Upper lobe of left lung (tissue), 6 donors: ENCODE results near the gene B3GNT8. TPM values are rescaled to one million over a fixed set of nuclear protein-coding genes. Genes with fewer than 3 reads are reported as not detected.

Experiments
- ATAC-seq, 2 donors: fragments of 200-7000 bp; cut with Tn5 transposase; one replicate each; pipeline ENCODE4 v1.9.1; 2022; ENCODE audit warnings: mild to moderate bottlenecking in 2 of 2, moderate library complexity in 2 of 2; ENCODE audit not compliant: low FRiP score in 2 of 2
- DNase-seq, 2 donors: peaks; one replicate each; pipeline ENCODE4 v3.0.0-alpha.2; 2019 to 2020
- H3K27ac ChIP-seq, 4 donors: fragments of 200-600 bp; sonication (generic); one replicate each; pipeline ENCODE4 v1.5.1; 2016 to 2019
- H3K27me3 ChIP-seq, 4 donors: fragments of 200-600 bp; sonication (generic); one replicate each; pipeline ENCODE4 v1.5.1; 2017 to 2019
- H3K36me3 ChIP-seq, 4 donors: fragments of 200-600 bp; sonication (generic); one replicate each; pipeline ENCODE4 v1.5.1; 2016 to 2019
- H3K4me1 ChIP-seq, 4 donors: fragments of 200-600 bp; sonication (generic); one replicate each; pipeline ENCODE4 v1.5.1; 2018 to 2019
- H3K4me3 ChIP-seq, 4 donors: fragments of 200-600 bp; sonication (generic); one replicate each; pipeline ENCODE4 v1.5.1; 2017 to 2019; ENCODE audit warnings: mild to moderate bottlenecking in 2 of 4, moderate library complexity in 1 of 4
- H3K9me3 ChIP-seq, 4 donors: fragments of 200-600 bp; sonication (generic); one replicate each; pipeline ENCODE4 v1.5.1; 2018 to 2019
- EP300 ChIP-seq, 4 donors: sonication (generic); formaldehyde crosslinking; IDR thresholded peaks; one replicate each; pipeline ENCODE4 v1.5.1; 2017; ENCODE audit warnings: antibody characterized with exemption in 4 of 4, control low read depth in 2 of 4
- POLR2A ChIP-seq, 4 donors: fragments of 450-650 bp; IDR thresholded peaks; one replicate each; pipeline ENCODE4 v1.5.1; 2016 to 2017; ENCODE audit warnings: antibody characterized with exemption in 4 of 4, mild to moderate bottlenecking in 2 of 4
- POLR2AphosphoS5 ChIP-seq, 2 donors: sonication (generic); formaldehyde crosslinking; IDR thresholded peaks; one replicate each; pipeline ENCODE4 v1.5.1; 2017; ENCODE audit warnings: antibody characterized with exemption in 2 of 2
- WGBS, 2 donors: methylation state at CpG; one replicate each; pipeline ENCODE4 v1.1.5; 2017 to 2018; 5-methylcytosine and 5-hydroxymethylcytosine counted together
- total RNA-seq, 6 donors: library from RNA; depleted of rRNA in 4 of 6; stranded (reverse); fragments of >200 nt in 4 of 6; gene quantifications; one replicate each; pipeline versions ENCODE4 v1.1.0 to v1.2.1, GENCODE V29; 2016 to 2021
- TF ChIP-seq, protein P1 (sequence below), 6 experiments: fragments of 450-650 bp in 4 of 6; fragments of 200-600 bp in 2 of 6; sonication (generic) in 2 of 6; IDR thresholded peaks; one replicate each; pipeline ENCODE4 v1.5.1; 2016 to 2019; ENCODE audit warnings: antibody characterized with exemption in 6 of 6
- donor health status: DM: no; HTN: no; CAD: no; lungs with moderate emphysema.
- donor health status: DM: no; HTN: yes; CAD: no; lungs with severe emphysema.

Gene B3GNT8
- total RNA-seq, 6 donors from 2014 or later, result 10.0 to 39.1 (median 23.4) TPM

- no peak overlapping the region for H3K4me3 ChIP-seq
- peaks cover 3 to 52% (median 28%) of the 10 kb centered on the region in 4 donors for H3K36me3 ChIP-seq
- ATAC-seq (no peak), DNase-seq (no peak)
- TF ChIP-seq POLR2A (IDR thresholded peaks at IDR 0.05) (no peak), POLR2AphosphoS5 (IDR thresholded peaks at IDR 0.05) (no peak), EP300 (IDR thresholded peaks at IDR 0.05) (no peak)
- TF ChIP-seq, protein P1, sequence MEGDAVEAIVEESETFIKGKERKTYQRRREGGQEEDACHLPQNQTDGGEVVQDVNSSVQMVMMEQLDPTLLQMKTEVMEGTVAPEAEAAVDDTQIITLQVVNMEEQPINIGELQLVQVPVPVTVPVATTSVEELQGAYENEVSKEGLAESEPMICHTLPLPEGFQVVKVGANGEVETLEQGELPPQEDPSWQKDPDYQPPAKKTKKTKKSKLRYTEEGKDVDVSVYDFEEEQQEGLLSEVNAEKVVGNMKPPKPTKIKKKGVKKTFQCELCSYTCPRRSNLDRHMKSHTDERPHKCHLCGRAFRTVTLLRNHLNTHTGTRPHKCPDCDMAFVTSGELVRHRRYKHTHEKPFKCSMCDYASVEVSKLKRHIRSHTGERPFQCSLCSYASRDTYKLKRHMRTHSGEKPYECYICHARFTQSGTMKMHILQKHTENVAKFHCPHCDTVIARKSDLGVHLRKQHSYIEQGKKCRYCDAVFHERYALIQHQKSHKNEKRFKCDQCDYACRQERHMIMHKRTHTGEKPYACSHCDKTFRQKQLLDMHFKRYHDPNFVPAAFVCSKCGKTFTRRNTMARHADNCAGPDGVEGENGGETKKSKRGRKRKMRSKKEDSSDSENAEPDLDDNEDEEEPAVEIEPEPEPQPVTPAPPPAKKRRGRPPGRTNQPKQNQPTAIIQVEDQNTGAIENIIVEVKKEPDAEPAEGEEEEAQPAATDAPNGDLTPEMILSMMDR (IDR thresholded peaks at IDR 0.05), result no peak
- peak overlapping the region in 3 of 4 donors; percentile 12 to 81 (median 60) for H3K27ac ChIP-seq
- WGBS, 2 donors, result 94 to 100% methylated on average over 3 to 5 of the region's 5 CpGs
- H3K4me1 ChIP-seq, result peaks cover 45 to 70% (median 56%) of the 10 kb centered on the region in 4 donors
- no peaks in the 10 kb centered on the region for H3K9me3 ChIP-seq
- no peaks in the 10 kb centered on the region for H3K27me3 ChIP-seq
Observed at GRCh38 chr19:41412953-41413352, 14.2 kb downstream of the B3GNT8 start.

DNA sequence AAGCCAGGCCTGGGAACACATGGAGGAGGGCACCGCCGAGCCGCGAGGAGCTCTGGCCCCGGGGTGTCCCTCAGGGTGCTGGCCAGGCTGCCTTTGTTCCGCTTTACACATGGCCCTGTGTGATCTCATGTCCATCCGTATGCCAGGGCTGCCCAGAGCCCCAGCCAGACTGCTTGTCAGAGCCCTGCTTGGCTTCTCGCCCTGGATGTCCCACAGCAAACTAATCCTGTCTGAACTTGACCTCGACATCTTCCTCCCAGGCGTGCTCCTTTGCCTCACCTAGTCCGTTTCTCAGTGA, 15.3 kb downstream of the B3GNT8 start:
- H3K27ac ChIP-seq, result peak overlapping the region; percentile 13 to 92 (median 82)

GRCh38 chr19:41411100-41411967, 15.8 kb downstream of the B3GNT8 start:
- H3K4me3 ChIP-seq, result no peak overlapping the region
- no peaks in the 10 kb centered on the region for H3K9me3 ChIP-seq
- no peak for ATAC-seq
- H3K4me1 ChIP-seq, result peaks cover 58 to 86% (median 73%) of the 10 kb centered on the region in 4 donors
- TF ChIP-seq POLR2AphosphoS5 (IDR thresholded peaks at IDR 0.05), result no peak
- TF ChIP-seq, protein P1 (IDR thresholded peaks at IDR 0.05), result no peak
- TF ChIP-seq POLR2A (IDR thresholded peaks at IDR 0.05), result no peak
- no peak for TF ChIP-seq EP300 (IDR thresholded peaks at IDR 0.05)
- DNase-seq, result no peak
- peak overlapping the region; percentile 81 to 92 (median 84) for H3K27ac ChIP-seq
- H3K36me3 ChIP-seq, result peaks cover 3 to 41% (median 24%) of the 10 kb centered on the region in 4 donors
- H3K27me3 ChIP-seq, result no peaks in the 10 kb centered on the region
- WGBS, 2 donors, result 59 to 61% methylated on average over 6 to 9 of the region's 9 CpGs

More for the DNA sequence above, 15.3 kb downstream of the B3GNT8 start:
- Histone ChIP-seq H3K27me3 (no peaks in the 10 kb centered on the region), H3K9me3 (no peaks in the 10 kb centered on the region), H3K4me3 (no peak overlapping the region), H3K4me1 (peaks cover 52 to 80% (median 67%) of the 10 kb centered on the region in 4 donors), H3K36me3 (peaks cover 3 to 47% (median 25%) of the 10 kb centered on the region in 4 donors)
- no peak for TF ChIP-seq POLR2AphosphoS5 (IDR thresholded peaks at IDR 0.05)
- no peak for TF ChIP-seq EP300 (IDR thresholded peaks at IDR 0.05)
- TF ChIP-seq POLR2A (IDR thresholded peaks at IDR 0.05), result no peak
- TF ChIP-seq, protein P1 (IDR thresholded peaks at IDR 0.05), result no peak
- DNase-seq, result no peak
- 67 to 72% methylated on average over 11 of the region's 11 CpGs for WGBS, 2 donors
- ATAC-seq, result no peak

GRCh38 chr19:41410336-41411054, 16.7 kb downstream of the B3GNT8 start:
- WGBS, 2 donors, result 87 to 90% methylated on average over 19 to 20 of the region's 23 CpGs
- ATAC-seq (no peak), DNase-seq (no peak)
- Histone ChIP-seq H3K27me3 (no peaks in the 10 kb centered on the region), H3K4me1 (peaks cover 67 to 94% (median 79%) of the 10 kb centered on the region in 4 donors), H3K36me3 (peaks cover 3 to 38% (median 22%) of the 10 kb centered on the region in 4 donors), H3K9me3 (no peaks in the 10 kb centered on the region), H3K27ac (peak overlapping the region; percentile 81 to 92 (median 84)), H3K4me3 (no peak overlapping the region)
- TF ChIP-seq EP300 (IDR thresholded peaks at IDR 0.05) (no peak), POLR2AphosphoS5 (IDR thresholded peaks at IDR 0.05) (no peak), POLR2A (IDR thresholded peaks at IDR 0.05) (no peak)
- TF ChIP-seq, protein P1 (IDR thresholded peaks at IDR 0.05), result no peak
